GM13977 (cell line): Measurements from ENCODE around the gene DLX6.

Experiments
- DNase-seq: peaks from one replicate; pipeline ENCODE4 v3.0.0; 2012; ENCODE audit warnings: low spot score
- CTCF ChIP-seq: IDR thresholded peaks from 2 replicates; pipeline ENCODE4 v1.5.1; 2012; ENCODE audit warnings: mild to moderate bottlenecking, control low read depth; ENCODE audit not compliant: insufficient read depth; ENCODE audit errors: extremely low read depth, missing control alignments
- in situ Hi-C: fragments of 300-500 bp; cut with MboI; formaldehyde crosslinking; loops from one replicate; pipeline ENCODE4 v1.12.0; 2022; ENCODE audit warnings: low sequenced_read_pairs, low pct_unique_long_range_greater_than_20kb, mixed read lengths, inconsistent platforms; ENCODE audit not compliant: unreplicated experiment

The DLX6 gene

GRCh38 chr7:97004247-97005182 is 838 bp upstream of the DLX6 start:
- in situ Hi-C loops = no loop called here
- no peak for TF ChIP-seq CTCF
- DNase-seq = no peak

- DNase-seq = peak; percentile 71
- in situ Hi-C loops = no loop called here
These were observed 882 bp downstream of the DLX6 start for GRCh38 chr7:97006055-97006815.

GRCh38 chr7:97006816-97007582 is 1.6 kb downstream of the DLX6 start:
- TF ChIP-seq CTCF = no peak
- in situ Hi-C loops = no loop called here
- peak; percentile 36 for DNase-seq

More at GRCh38 chr7:97006055-97006815, 882 bp downstream of the DLX6 start:
- TF ChIP-seq CTCF = no peak

GRCh38 chr7:97007583-97007861 is 2.2 kb downstream of the DLX6 start:
- TF ChIP-seq CTCF = no peak
- in situ Hi-C loops = no loop called here
- DNase-seq = no peak

- no peak for TF ChIP-seq CTCF
- no peak for DNase-seq
- in situ Hi-C loops = no loop called here
These were observed 3.0 kb downstream of the DLX6 start for GRCh38 chr7:97008275-97008917.
